M059J (cell line): ENCODE data around the gene ALS2CL. TPM values are rescaled to one million over a fixed set of nuclear protein-coding genes. Genes with fewer than 3 reads are reported as not detected.
"Not testable (repeated sequence)": the region's sequence is repeated elsewhere in the genome, so short reads cannot be mapped to it uniquely, and the experiment has no call there.

Experiments
- DNase-seq: peaks from one replicate; pipeline ENCODE4 v3.0.0-alpha.2; 2012; ENCODE audit warnings: low read depth
- total RNA-seq: library from RNA; depleted of rRNA; stranded (reverse); fragments of >200 nt; shearing (Covaris generic); gene quantifications from 2 replicates; pipeline ENCODE4 v1.2.3, GENCODE V29; 2014; rRNA removed

Gene ALS2CL, protein sequence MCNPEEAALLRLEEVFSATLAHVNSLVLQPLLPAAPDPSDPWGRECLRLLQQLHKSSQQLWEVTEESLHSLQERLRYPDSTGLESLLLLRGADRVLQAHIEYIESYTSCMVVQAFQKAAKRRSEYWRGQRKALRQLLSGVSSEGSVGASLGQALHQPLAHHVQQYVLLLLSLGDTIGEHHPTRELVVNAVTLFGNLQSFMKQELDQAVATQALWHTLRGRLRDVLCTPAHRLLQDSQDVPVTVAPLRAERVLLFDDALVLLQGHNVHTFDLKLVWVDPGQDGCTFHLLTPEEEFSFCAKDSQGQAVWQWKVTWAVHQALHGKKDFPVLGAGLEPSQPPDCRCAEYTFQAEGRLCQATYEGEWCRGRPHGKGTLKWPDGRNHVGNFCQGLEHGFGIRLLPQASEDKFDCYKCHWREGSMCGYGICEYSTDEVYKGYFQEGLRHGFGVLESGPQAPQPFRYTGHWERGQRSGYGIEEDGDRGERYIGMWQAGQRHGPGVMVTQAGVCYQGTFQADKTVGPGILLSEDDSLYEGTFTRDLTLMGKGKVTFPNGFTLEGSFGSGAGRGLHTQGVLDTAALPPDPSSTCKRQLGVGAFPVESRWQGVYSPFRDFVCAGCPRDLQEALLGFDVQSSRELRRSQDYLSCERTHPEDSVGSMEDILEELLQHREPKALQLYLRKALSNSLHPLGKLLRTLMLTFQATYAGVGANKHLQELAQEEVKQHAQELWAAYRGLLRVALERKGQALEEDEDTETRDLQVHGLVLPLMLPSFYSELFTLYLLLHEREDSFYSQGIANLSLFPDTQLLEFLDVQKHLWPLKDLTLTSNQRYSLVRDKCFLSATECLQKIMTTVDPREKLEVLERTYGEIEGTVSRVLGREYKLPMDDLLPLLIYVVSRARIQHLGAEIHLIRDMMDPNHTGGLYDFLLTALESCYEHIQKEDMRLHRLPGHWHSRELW
- total RNA-seq, result 2.5 and 3.6 TPM in 2 replicates

DNA sequence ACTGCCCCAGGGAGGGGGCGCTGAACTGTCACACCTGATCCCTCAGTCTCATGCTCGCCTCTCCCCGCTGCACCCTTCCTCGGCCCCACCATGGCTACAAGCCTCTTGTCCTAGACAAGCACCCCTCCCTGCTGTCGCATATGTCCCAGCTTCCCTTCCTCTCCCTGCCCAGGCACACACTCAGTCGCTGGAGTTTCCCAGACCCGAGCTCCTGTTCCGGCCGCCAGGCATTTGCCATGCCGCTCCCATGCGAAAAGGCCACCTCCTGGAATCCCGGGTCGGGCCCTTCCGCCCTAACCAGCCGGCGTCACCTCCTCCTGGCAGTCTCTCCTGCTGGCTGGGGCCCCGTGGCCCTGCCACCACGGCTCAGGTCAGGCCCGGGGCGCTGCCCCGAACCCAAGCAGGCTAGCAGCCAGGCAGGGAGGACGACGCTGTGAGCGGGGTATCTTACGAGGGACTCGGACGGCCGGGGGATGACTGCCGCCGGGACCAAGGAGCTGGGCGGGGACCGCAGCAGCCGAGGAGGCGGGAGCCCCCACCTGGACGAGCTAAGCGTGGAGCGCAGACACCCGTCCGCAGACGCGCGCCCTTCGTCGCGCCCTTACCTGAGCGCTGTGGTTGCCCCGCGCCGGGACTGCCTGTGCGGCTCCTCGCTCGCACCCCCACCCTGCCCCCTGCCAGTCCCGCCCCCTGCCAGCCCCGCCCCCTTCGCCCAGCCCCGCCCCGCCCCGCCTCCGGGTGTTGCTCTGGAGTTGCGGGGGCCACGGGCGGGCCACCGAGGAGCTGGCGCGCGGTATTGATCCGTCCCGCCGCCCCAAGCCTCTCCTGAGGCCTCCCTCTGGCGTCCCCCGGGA, at the start of gene ALS2CL:
ALS2CL (minus strand) TSS at position 642 of the 854 bp plus-strand sequence. CDS start 4,239 bp downstream, outside the sequence.
- peak; percentile 59 for DNase-seq

DNA sequence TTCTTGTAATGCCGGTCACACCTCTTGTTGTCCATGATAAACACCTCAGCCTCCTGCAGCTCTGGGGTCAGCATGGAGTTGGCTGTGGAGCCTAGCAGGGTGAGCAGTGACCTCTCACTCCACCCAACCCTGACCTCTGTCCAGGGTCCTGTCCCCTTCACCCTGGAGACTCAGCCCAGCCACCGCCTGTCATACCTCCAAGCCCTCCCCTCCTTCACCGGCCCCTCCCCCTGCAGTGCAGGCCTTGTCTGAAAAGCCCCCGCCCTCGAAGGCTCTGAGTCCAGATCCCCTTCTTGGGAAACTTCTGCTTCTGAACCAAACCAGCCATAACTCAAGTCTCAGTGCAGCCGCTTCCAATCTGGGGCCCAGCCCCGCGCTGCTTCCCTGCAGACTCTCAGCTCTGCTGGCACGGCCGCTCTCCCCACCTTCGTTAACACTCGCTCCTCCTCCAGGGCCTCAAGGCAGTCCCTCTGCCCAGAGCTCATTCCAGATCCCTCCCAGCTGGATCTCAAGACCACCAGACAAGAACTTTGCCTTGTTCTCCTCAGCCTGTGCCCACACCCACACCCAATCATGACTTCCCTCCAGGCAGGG, 49.6 kb upstream of the ALS2CL start:
- DNase-seq, result no peak

DNA sequence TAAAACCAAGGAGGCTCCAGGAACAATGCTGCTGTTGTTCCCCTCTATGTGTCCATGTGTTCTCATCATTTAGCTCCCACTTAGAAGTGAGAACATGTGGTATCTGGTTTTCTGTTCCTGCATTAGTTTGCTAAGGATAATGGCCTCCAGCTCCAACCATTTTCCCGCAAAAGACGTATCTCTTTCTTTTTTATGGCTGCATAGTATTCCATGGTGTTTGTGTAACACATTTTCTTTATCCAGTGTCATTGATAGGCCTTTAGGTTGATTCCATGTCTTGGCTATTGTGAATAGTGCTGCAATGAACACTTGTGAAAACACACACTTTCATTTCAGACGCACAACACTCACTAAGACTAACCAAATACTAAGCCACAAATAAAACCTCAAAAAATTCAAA, 46.1 kb upstream of the ALS2CL start:
- not testable (repeated sequence) for DNase-seq

DNA sequence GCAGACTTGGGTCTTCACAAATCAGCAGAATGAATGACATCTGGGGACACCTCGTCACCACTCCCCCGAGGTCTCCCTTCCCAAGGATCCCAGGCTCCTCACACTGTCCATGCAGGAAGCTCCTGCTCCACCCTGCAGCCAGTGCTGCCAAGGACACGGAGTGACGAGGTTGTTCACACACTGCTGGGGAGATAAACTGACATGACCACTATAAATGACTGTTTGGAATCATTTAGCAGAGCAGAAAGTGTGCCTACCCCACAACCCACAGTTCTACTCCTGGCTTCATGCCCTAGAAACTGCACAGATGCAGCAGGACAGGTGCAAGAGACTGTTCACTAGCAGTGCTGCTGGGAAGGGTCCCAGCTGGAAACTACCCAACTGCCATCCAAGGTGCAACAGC, 43.9 kb upstream of the ALS2CL start:
- DNase-seq, result no peak

DNA sequence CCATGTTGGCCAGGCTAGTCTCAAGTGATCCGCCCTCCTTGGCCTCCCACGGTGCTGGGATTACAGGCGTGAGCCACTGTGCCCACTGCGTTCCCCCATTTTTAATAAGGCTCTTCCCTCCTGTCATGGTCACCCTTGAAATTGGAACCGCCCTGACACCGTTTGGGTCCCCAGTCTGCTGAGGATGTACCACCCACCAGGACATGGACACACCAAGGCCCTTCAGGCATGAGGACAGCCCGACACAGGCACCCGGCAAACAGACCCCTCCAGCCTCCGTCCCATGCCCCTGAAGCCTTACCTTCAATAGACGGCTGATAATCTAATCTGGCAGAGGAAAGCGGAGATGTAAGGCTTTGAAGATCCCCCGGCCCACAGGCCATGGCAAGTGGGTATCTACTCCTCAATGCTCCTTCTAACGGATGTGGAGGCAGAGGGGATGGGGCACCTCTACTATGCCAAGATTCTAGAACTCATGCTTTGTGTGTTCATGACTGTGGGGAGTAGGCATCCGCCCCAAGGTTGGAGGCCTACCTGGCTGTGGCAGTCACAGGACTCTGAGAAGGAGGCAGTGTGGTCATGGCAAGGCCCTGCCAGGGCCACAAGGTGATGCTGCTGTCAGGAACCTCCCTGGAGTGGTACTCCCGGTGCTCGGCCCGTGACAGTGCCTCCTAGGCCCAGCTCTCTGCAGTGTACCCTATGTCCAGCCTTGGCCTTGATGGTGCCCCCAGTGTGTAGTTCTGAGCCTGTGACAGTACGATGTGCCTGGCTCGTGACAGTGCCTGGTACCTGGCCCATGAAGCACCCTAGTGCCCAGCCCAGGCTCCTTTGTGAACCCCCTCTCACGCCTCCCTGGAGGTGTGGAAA, 42.8 kb upstream of the ALS2CL start:
- no peak for DNase-seq

DNA sequence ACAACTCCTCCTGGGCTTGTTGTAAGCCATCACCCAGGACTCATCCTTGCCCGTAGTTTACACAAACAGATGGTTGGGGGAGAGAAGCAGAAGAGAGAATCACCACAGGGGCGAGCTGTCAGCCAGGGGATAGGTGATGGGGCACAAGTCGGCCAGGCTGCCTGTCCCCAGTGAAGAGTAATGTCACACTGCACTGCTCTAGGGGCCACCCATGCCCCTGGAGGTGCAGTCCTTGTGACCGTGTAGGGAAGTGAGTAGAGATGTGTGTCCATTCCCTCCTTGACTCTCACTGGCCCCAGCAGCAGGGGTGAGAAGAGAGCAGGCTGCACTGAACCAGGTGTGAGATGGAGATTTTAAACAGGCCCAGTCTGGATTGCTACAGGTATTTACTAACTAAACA, 41.3 kb upstream of the ALS2CL start:
- no peak for DNase-seq

DNA sequence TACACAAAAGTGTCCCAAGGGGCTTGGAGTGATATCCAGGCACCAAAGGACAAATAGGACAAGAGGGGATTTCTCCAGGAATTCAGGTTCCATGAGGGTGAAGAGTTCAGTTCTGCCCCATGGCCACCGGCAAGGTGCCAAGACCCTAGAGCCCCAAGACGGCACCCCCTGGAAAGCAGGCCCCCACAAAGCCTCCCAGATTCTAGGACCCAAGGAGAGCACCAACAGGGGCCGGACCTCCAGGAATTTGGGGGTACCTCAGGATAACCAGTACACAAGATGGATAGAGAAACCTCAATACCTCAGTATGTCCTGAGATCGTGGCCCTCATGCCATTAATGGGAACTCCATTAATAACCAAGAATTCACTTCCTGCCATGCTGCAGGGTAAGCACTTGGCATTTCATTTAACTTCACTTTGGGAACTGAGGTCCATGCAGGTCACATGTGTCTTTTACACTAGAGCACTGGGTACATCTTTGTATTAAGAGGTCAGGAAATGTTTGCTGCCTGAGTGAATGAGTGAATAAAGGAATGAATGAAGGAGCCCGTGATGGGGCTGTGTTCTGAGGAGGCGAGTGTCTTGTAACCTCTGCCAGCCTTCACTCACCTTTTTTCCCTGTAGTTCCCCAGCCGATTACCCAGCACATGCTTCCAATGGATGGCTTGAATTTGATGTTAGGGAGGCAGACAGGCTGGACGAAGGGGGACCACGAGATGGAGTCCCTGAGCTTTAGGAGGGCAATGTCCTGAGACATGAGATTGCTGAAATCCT, 39.7 kb upstream of the ALS2CL start:
- peak; percentile 24 for DNase-seq

DNA sequence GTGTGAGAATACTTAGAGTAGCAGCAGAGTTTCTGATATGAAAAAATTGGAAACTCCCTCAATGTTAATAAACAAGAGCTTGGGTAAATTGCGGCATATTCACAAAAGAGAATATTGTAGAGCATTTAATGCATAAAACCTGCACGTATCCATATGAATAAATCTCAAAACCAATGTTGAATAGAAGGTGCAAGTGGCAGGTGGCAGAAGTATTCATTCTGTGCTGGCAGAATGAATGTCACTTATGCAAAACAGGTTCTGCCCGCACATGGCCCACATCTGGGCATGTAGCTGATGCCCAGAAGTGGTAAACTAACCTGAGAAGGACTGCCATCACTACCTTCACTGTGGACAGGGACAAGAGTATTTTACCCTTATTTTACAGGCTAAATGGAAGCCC, 38.3 kb upstream of the ALS2CL start:
- DNase-seq, result no peak

DNA sequence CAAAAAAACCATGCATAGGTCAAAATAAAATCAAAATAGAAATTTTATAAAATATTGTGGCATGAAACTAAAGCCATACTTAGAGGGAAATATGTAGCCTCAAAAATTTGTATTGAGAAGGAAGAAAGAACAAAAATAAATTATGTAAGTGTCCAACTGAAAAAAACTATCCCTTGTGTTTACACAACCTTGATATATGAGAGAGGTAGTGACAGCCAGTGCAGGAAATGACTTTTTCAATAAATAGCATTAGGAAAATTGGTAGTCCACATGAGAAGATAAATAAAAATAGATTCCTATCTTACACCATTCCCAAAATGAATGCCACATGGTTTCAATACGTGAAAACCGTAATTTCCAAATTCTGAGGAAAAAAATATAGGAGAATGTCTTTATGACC, 37.3 kb upstream of the ALS2CL start:
- DNase-seq, result no peak

DNA sequence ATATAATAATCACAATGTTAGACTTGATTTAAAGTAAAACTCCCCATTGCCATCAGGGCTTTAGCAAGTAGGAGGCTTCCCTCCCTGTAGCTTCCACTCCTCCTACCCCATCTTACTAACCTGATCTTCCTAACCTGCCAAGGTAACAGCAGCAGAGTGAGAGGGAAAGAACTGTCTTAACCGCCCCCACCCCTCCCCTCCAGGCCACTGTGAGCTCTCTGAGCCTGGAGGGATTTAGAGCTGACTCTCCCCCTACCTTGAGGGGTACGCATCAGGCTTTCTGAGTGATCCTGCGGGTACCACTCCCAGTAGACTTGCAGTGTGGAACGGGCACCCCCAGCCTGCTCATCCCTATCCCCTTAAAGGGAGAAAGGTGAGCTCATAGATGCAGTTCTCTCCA, 35.6 kb upstream of the ALS2CL start:
- no peak for DNase-seq

DNA sequence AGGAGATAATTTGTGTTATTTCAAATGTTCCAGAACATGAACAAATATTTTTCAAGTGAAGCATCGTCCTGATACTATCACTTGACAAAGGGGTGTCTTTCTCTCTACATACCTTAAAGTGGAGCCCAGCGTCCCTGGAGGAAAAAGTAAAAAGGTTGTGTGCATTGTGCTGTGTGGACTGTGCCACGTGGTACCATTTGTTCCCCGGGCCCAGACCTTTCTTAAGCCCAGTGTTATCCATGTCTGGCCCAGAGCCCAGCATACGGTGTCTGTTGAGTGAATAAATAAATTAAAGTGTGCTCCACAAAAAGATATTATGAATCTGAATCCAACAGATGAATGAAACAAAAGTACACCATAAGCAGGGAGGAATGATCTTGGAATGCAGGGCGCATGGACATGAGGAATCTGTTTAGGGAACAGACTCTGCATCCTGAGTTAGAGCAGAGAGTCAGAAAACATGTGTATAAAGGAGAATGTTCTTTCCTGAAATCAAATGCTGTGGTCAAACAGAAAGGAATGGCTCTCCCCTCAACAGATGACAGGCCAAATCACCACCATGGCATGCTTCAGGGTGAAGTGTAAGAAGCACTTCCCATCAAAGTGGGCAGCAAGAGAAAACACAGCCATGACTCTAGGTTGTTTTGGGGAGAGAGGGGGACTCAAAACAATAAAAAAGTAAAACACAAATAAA, 32.3 kb upstream of the ALS2CL start:
- no peak for DNase-seq

DNA sequence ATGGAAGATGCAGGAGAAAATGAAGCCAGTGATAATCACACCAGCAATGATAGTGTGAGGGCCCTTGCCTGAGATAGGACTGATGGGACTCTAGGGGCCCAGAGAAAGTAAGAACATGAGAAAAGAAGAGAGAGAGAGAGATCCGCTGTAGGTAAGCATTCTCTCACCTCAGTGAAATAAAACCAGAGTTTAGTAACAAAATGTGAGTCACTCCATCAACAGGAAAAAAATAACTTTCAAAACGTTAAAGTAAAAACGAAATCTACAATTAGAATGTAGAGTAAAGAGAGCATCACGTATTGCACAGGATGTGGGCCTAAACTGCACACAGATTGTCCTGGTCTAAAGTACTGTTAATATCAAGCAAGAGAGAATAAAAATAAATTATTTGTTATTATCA, 30.9 kb upstream of the ALS2CL start:
- DNase-seq, result no peak

DNA sequence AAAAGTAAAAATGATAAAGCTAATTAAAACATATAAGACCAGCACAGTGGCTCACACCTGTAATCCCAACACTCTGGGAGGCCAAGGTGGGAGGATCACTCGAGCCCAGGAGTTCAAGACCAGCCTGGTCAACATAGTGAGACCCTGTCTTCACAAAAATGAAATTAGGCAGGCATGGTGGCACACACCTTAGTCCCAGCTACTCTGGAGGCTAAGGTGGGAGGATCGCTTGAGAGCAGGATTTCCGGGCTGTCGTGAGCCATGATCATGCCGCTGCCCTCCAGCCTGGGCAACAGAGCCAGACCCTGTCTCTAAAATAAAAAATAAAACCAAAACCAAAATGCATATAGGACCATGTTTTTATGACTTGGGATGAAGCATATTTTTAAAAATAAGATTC, 29.0 kb upstream of the ALS2CL start:
- DNase-seq, result no peak

DNA sequence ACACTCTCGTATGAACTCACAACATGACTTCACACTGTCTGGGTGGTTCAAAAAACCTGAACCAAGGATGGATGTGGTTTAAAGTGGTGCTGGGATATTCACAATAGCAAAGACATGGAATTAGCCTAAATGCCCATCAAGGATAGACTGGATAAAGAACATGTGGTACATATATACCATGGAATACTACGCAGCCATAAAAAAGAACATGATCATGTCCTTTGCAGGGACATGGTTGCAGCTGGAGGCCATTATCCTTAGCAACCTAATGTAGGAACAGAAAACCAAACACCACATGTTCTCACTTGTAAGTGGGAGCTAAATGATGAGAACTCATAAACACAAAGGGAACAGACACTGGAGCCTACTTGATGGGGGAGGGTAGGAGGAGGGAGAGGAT, 27.5 kb upstream of the ALS2CL start:
- DNase-seq, result no peak

DNA sequence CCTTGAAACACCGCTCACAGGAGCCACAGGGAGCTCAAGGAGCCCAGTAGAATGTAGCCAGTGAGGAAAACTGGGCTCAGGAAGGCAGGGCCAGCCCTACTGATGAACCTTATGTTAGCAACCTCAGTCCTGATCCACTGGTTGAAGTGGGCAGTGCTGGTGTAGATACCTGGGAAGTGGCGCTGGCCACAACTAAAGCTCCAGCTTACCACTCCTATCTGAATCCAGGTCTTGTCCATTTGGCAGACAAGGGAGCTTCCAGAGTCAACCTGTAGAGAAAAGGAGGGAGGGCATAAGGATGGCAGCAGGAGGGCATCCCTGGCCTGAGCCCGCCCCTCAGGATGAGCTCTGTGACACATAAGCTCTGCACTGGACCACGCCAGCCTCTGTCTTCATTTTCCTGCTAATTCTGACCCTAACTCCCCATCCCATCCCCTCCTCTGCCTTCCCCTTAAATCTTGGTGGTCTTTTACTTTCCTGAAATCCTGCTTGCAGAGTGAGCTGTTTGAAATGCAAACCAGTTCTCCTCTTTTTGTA, 26.3 kb upstream of the ALS2CL start:
- no peak for DNase-seq

DNA sequence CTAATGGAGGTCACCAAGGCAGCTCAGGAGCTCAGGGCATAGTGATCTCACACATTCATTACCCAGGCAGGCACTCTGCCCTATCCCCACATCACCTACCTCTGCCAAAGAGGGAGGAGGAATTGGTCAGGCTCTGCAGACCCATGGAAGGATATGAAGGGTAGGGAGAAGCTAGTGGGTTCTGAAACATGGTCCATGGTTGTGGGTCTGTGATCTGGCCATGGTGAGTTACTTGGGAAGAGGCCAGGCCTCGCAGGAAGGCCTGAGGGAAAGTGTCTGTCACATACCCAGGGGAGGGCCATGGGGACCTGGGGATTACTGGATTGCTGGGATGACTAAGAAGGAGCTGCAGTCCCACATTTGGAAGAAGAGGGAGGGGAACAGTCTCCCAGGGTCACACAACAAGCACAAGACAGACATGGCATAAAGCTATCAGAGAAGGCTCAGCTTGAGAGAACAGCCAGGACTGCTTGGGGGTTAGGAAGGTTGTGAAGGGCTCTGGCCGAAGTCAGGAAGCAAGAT, 25.6 kb upstream of the ALS2CL start:
- peak; percentile 18 for DNase-seq

DNA sequence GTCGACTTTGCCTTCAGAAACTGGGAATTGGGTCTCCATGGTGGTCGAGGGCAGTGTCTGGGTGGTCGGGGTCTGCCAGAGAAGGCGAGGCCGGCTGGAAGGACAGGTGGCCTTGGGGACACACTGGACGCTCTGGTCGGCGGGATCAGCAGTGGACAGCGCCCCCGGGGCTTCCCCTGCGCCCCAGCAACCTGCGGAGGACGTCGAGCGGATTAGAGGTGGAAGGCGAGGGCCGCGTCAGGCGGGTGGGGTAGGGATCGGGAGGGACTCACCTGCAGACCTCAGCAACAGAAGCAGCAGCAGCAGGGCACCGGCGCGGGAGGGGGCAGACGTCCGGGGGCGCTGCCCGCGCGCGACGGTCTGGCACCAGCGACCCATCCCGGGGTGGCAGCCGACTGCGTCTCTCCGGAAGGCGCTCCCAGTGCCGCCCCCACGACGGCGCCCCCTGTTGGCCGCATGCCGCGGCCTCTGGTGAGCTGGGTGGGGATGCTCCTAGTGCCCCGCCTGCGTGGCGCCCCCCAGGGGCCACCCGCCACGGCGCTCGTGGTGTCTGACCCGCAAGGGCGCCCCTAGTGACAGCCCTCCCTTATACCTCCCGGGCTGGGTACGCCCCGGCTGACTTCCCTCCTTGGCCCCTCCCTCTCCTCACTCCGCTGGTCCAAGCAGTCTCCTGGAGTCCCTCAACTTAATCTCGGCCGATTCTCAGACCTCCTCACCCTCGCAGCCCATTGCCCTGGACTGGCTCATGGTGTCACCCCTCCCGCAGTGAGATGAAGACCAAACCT, 24.2 kb upstream of the ALS2CL start, which contains the start of gene PRSS50:
PRSS50 (minus strand) TSS at position 423 of the 785 bp plus-strand sequence; CDS start at position 378, 45 bp downstream.
- DNase-seq, result no peak
